Measurements from ENCODE around the gene IRF9. TPM values are rescaled to one million over a fixed set of nuclear protein-coding genes. Genes with fewer than 3 reads are reported as not detected.

Gene IRF9
- total RNA-seq, 3 donors from 2014 or later, result 44.6 to 76.0 (median 54.7) TPM

- H3K4me3 ChIP-seq, result no peak overlapping the region
- H3K27me3 ChIP-seq, result no peaks in the 10 kb centered on the region
- intact Hi-C loops (cut with DNase I; ENCODE audit: low total_unique reads), result no loop called here
- H3K36me3 ChIP-seq, result no peaks in the 10 kb centered on the region
- no peak for DNase-seq (ENCODE audit: low spot score in 2 of 2)
- H3K9me3 ChIP-seq, result no peaks in the 10 kb centered on the region
- H3K4me1 ChIP-seq, result peaks cover 5 to 11% of the 10 kb centered on the region in 2 donors
- H3K27ac ChIP-seq, result peak overlapping the region; percentile 73 to 74
- TF ChIP-seq POLR2A (IDR thresholded peaks at IDR 0.05), result no peak
- TF ChIP-seq, protein P1, sequence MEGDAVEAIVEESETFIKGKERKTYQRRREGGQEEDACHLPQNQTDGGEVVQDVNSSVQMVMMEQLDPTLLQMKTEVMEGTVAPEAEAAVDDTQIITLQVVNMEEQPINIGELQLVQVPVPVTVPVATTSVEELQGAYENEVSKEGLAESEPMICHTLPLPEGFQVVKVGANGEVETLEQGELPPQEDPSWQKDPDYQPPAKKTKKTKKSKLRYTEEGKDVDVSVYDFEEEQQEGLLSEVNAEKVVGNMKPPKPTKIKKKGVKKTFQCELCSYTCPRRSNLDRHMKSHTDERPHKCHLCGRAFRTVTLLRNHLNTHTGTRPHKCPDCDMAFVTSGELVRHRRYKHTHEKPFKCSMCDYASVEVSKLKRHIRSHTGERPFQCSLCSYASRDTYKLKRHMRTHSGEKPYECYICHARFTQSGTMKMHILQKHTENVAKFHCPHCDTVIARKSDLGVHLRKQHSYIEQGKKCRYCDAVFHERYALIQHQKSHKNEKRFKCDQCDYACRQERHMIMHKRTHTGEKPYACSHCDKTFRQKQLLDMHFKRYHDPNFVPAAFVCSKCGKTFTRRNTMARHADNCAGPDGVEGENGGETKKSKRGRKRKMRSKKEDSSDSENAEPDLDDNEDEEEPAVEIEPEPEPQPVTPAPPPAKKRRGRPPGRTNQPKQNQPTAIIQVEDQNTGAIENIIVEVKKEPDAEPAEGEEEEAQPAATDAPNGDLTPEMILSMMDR (IDR thresholded peaks at IDR 0.05), result no peak
- no peak for TF ChIP-seq POLR2AphosphoS5 (IDR thresholded peaks at IDR 0.05)
These were observed 28.1 kb upstream of the IRF9 start for GRCh38 chr14:24132976-24133375.

GRCh38 chr14:24133735-24134134 is 27.3 kb upstream of the IRF9 start:
- Histone ChIP-seq H3K36me3 (no peaks in the 10 kb centered on the region), H3K9me3 (no peaks in the 10 kb centered on the region), H3K4me3 (no peak overlapping the region), H3K27ac (no peak overlapping the region), H3K4me1 (peaks cover 5 to 11% of the 10 kb centered on the region in 2 donors), H3K27me3 (no peaks in the 10 kb centered on the region)
- no peak for DNase-seq (ENCODE audit: low spot score in 2 of 2)
- intact Hi-C loops (cut with DNase I; ENCODE audit: low total_unique reads), result no loop called here
- TF ChIP-seq, protein P1 (IDR thresholded peaks at IDR 0.05), result no peak
- TF ChIP-seq POLR2A (IDR thresholded peaks at IDR 0.05) (no peak), POLR2AphosphoS5 (IDR thresholded peaks at IDR 0.05) (no peak)

DNA sequence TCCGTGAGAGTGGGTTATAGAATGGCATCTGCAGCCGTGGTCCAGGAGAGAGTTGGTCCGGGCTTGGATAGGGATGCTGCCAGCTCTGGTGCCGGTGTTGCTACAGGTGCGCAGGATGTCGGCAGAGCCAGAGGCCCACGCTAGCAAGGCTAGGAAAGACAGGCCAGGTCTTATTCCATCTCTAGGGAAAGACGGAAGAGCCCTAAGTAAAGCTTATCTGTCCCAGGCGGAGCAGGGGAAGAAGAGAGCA is 25.6 kb upstream of the IRF9 start:
- Histone ChIP-seq H3K36me3 (no peaks in the 10 kb centered on the region), H3K4me1 (peaks cover 5 to 16% of the 10 kb centered on the region in 2 donors), H3K9me3 (no peaks in the 10 kb centered on the region), H3K27ac (peak overlapping the region; percentile 92 to 96), H3K27me3 (no peaks in the 10 kb centered on the region), H3K4me3 (peak overlapping the region; percentile 93 to 99 (median 97))
- TF ChIP-seq, protein P1 (IDR thresholded peaks at IDR 0.05), result no peak
- no peak for TF ChIP-seq POLR2AphosphoS5 (IDR thresholded peaks at IDR 0.05)
- TF ChIP-seq POLR2A (IDR thresholded peaks at IDR 0.05), result no peak
- no peak for DNase-seq (ENCODE audit: low spot score in 2 of 2)
- intact Hi-C loops (cut with DNase I; ENCODE audit: low total_unique reads), result no loop called here

GRCh38 chr14:24135834-24136683 is 25.0 kb upstream of the IRF9 start, which contains the start of gene PSME1:
TSS of gene PSME1 (plus strand) at chr14:24136194. CDS start at chr14:24136263, 69 bp downstream.
- peak in 2 of 3 donors; percentile 47 to 62 for TF ChIP-seq POLR2AphosphoS5 (IDR thresholded peaks at IDR 0.05)
- no peak for TF ChIP-seq POLR2A (IDR thresholded peaks at IDR 0.05)
- TF ChIP-seq, protein P1 (IDR thresholded peaks at IDR 0.05), result no peak
- Histone ChIP-seq H3K4me3 (peak within 1 kb of the TSS; percentile 93 to 99 (median 97)), H3K4me1 (peaks cover 5 to 16% of the 10 kb centered on the region in 2 donors), H3K36me3 (no peaks in the 10 kb centered on the region), H3K9me3 (no peaks in the 10 kb centered on the region), H3K27ac (peak within 1 kb of the TSS; percentile 92 to 96), H3K27me3 (no peaks in the 10 kb centered on the region)
- intact Hi-C loops (cut with DNase I; ENCODE audit: low total_unique reads), result no loop called here
- DNase-seq (ENCODE audit: low spot score in 2 of 2), result peak; percentile 86 to 95

Data from breast epithelium (tissue), 4 donors.